ENCODE measurements around the gene MAST1. TPM values are rescaled to one million over a fixed set of nuclear protein-coding genes. Genes with fewer than 3 reads are reported as not detected.

Gene MAST1
- total RNA-seq, 2 experiments from 2014 or later, result 0.22 to 0.60 TPM

DNA sequence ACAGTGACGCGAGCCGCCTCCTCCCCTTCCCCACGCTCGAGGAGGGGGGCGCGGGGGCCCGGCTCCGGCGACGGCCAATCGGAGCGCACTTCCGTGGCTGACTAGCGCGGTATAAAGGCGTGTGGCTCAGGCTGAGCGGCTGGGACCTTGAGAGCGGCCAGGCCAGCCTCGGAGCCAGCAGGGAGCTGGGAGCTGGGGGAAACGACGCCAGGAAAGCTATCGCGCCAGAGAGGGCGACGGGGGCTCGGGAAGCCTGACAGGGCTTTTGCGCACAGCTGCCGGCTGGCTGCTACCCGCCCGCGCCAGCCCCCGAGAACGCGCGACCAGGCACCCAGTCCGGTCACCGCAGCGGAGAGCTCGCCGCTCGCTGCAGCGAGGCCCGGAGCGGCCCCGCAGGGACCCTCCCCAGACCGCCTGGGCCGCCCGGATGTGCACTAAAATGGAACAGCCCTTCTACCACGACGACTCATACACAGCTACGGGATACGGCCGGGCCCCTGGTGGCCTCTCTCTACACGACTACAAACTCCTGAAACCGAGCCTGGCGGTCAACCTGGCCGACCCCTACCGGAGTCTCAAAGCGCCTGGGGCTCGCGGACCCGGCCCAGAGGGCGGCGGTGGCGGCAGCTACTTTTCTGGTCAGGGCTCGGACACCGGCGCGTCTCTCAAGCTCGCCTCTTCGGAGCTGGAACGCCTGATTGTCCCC, 46.8 kb upstream of the MAST1 start, which contains the start of gene JUNB:
TSS of gene JUNB (plus strand) at position 142 of the 706 bp plus-strand sequence. CDS start at position 428, 286 bp downstream.
- peak within 1 kb of the TSS; percentile 98 for H3K4me3 ChIP-seq (ENCODE audit: low read length)
- peaks cover 66% of the 10 kb centered on the region for H3K4me1 ChIP-seq (ENCODE audit: insufficient read depth, low read length)
- Mint-ChIP-seq H3K27me3 (peaks cover 13% of the 10 kb centered on the region), H3K9me3 (no peaks in the 10 kb centered on the region), H3K36me3 (ENCODE audit: low read depth) (peaks cover 44% of the 10 kb centered on the region), H3K4me3 (peak within 1 kb of the TSS; percentile 97), H3K4me1 (ENCODE audit: low read depth) (peaks cover 53% of the 10 kb centered on the region), H3K27ac (peak within 1 kb of the TSS; percentile 99)
- intact Hi-C loops (cut with DNase I, micrococcal nuclease), result loop anchor here in 1 of 2 experiments (5.0 kb wide), 1 partner anchor 124 kb away; the partner anchor contains the start of genes MAN2B1 and WDR83
- ATAC-seq (ENCODE audit: poor library complexity) (peak; percentile 37), DNase-seq (peak; percentile 94 to 99 (median 98))
- peaks cover 5% of the 10 kb centered on the region for H3K36me3 ChIP-seq (ENCODE audit: insufficient read depth, low read length)
- H3K27me3 ChIP-seq (ENCODE audit: control insufficient read depth in 1 of 2, insufficient read depth in 2 of 2, low read length in 2 of 2), result no peaks in the 10 kb centered on the region
- TF ChIP-seq, protein P1, sequence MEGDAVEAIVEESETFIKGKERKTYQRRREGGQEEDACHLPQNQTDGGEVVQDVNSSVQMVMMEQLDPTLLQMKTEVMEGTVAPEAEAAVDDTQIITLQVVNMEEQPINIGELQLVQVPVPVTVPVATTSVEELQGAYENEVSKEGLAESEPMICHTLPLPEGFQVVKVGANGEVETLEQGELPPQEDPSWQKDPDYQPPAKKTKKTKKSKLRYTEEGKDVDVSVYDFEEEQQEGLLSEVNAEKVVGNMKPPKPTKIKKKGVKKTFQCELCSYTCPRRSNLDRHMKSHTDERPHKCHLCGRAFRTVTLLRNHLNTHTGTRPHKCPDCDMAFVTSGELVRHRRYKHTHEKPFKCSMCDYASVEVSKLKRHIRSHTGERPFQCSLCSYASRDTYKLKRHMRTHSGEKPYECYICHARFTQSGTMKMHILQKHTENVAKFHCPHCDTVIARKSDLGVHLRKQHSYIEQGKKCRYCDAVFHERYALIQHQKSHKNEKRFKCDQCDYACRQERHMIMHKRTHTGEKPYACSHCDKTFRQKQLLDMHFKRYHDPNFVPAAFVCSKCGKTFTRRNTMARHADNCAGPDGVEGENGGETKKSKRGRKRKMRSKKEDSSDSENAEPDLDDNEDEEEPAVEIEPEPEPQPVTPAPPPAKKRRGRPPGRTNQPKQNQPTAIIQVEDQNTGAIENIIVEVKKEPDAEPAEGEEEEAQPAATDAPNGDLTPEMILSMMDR (IDR thresholded peaks at IDR 0.05), result no peak
- POLR2A ChIA-PET, result interaction anchor here (0.5 to 8.3 kb wide), 30 partner anchors 9 to 1410 kb away, joined by 3 to 348 read pairs (median 6); partner anchors contain the start of genes CALR, DHPS, GCDH and GET3
- no peaks in the 10 kb centered on the region for H3K9me3 ChIP-seq (ENCODE audit: control insufficient read depth in 1 of 2, insufficient read depth in 1 of 2, low read length in 2 of 2)
- CTCF ChIA-PET, result interaction anchor here (1.2 to 9.4 kb wide), 4 partner anchors 9 to 31 kb away, joined by 4 to 178 read pairs (median 7); partner anchors contain the start of gene HOOK2
- peak within 1 kb of the TSS; percentile 99 to 100 for H3K27ac ChIP-seq (ENCODE audit: low read depth in 1 of 2, low read length in 2 of 2)

GRCh38 chr19:12792051-12792852, 46.1 kb upstream of the MAST1 start:
- no peaks in the 10 kb centered on the region for H3K27me3 ChIP-seq (ENCODE audit: control insufficient read depth in 1 of 2, insufficient read depth in 2 of 2, low read length in 2 of 2)
- intact Hi-C loops (cut with DNase I, micrococcal nuclease), result loop anchor here in 1 of 2 experiments (5.0 kb wide), 1 partner anchor 125 kb away; the partner anchor contains the start of genes MAN2B1 and WDR83
- peaks cover 13% of the 10 kb centered on the region for H3K27me3 Mint-ChIP-seq
- no peaks in the 10 kb centered on the region for H3K9me3 ChIP-seq (ENCODE audit: control insufficient read depth in 1 of 2, insufficient read depth in 1 of 2, low read length in 2 of 2)
- ChIA-PET POLR2A (interaction anchor here (0.5 to 8.3 kb wide), 34 partner anchors 9 to 1411 kb away, joined by 3 to 348 read pairs (median 6); partner anchors contain the start of genes CALR, DHPS, GCDH and GET3), CTCF (interaction anchor here (1.2 to 9.4 kb wide), 4 partner anchors 9 to 32 kb away, joined by 4 to 178 read pairs (median 12); partner anchors contain the start of gene HOOK2)
- ATAC-seq (ENCODE audit: poor library complexity), result no peak
- peak overlapping the region; percentile 97 for H3K4me3 Mint-ChIP-seq
- H3K27ac Mint-ChIP-seq, result peak overlapping the region; percentile 99
- peaks cover 63% of the 10 kb centered on the region for H3K4me1 ChIP-seq (ENCODE audit: insufficient read depth, low read length)
- peak overlapping the region; percentile 98 for H3K4me3 ChIP-seq (ENCODE audit: low read length)
- H3K36me3 ChIP-seq (ENCODE audit: insufficient read depth, low read length), result peaks cover 10% of the 10 kb centered on the region
- peaks cover 56% of the 10 kb centered on the region for H3K4me1 Mint-ChIP-seq (ENCODE audit: low read depth)
- TF ChIP-seq, protein P1 (IDR thresholded peaks at IDR 0.05), result no peak
- H3K9me3 Mint-ChIP-seq, result no peaks in the 10 kb centered on the region
- H3K36me3 Mint-ChIP-seq (ENCODE audit: low read depth), result peaks cover 47% of the 10 kb centered on the region
- DNase-seq, result peak; percentile 52 to 86 (median 74)
- H3K27ac ChIP-seq (ENCODE audit: low read depth in 1 of 2, low read length in 2 of 2), result peak overlapping the region; percentile 99 to 100

GRCh38 chr19:12792853-12793289, 45.4 kb upstream of the MAST1 start:
- H3K27ac ChIP-seq (ENCODE audit: low read depth in 1 of 2, low read length in 2 of 2), result peak overlapping the region; percentile 99 to 100
- peak overlapping the region; percentile 98 for H3K4me3 ChIP-seq (ENCODE audit: low read length)
- DNase-seq (peak in 3 of 14 experiments; percentile 18 to 66 (median 48)), ATAC-seq (ENCODE audit: poor library complexity) (peak; percentile 1)
- H3K4me3 Mint-ChIP-seq, result peak overlapping the region; percentile 97
- H3K4me1 Mint-ChIP-seq (ENCODE audit: low read depth), result peaks cover 56% of the 10 kb centered on the region
- ChIA-PET POLR2A (interaction anchor here (0.5 to 8.3 kb wide), 22 partner anchors 9 to 1728 kb away, joined by 3 to 348 read pairs (median 8); partner anchors contain the start of genes GCDH, GET3, HOOK2 and MAN2B1), CTCF (interaction anchor here (1.1 to 9.4 kb wide), 3 partner anchors 10 to 33 kb away, joined by 5 to 178 read pairs (median 14); partner anchors contain the start of gene HOOK2)
- peaks cover 47% of the 10 kb centered on the region for H3K36me3 Mint-ChIP-seq (ENCODE audit: low read depth)
- H3K27ac Mint-ChIP-seq, result peak overlapping the region; percentile 99
- H3K36me3 ChIP-seq (ENCODE audit: insufficient read depth, low read length), result peaks cover 10% of the 10 kb centered on the region
- intact Hi-C loops (cut with DNase I, micrococcal nuclease), result loop anchor here (1.0 to 5.0 kb wide), 2 partner anchors 11 to 126 kb away; partner anchors contain the start of genes MAN2B1 (in 1 of the 2) and WDR83 (in 1 of the 2)
- peaks cover 13% of the 10 kb centered on the region for H3K27me3 Mint-ChIP-seq
- peaks cover 63% of the 10 kb centered on the region for H3K4me1 ChIP-seq (ENCODE audit: insufficient read depth, low read length)
- TF ChIP-seq, protein P1 (IDR thresholded peaks at IDR 0.05), result no peak
- H3K27me3 ChIP-seq (ENCODE audit: control insufficient read depth in 1 of 2, insufficient read depth in 2 of 2, low read length in 2 of 2), result no peaks in the 10 kb centered on the region
- no peaks in the 10 kb centered on the region for H3K9me3 Mint-ChIP-seq
- no peaks in the 10 kb centered on the region for H3K9me3 ChIP-seq (ENCODE audit: control insufficient read depth in 1 of 2, insufficient read depth in 1 of 2, low read length in 2 of 2)
